Osteoblast (primary cell): ENCODE results near the gene ESPN. TPM values are rescaled to one million over a fixed set of nuclear protein-coding genes. Genes with fewer than 3 reads are reported as not detected.

ENCODE experiments used
- DNase-seq: peaks from one replicate; pipeline ENCODE4 v3.0.0; 2011; ENCODE audit warnings: low spot score, mixed read lengths; ENCODE audit not compliant: insufficient read length; ENCODE audit errors: missing footprints
- H2AFZ ChIP-seq: 2 replicates; pipeline ENCODE4 v1.6.0; 2011; ENCODE audit warnings: mild to moderate bottlenecking, low read length
- H3K27ac ChIP-seq: 2 replicates; pipeline ENCODE4 v1.5.1; 2011; ENCODE audit warnings: mild to moderate bottlenecking, low read depth, low read length, moderate library complexity
- H3K27me3 ChIP-seq: 2 replicates; pipeline ENCODE4 v1.6.0; 2012; ENCODE audit warnings: mild to moderate bottlenecking, control low read depth, inconsistent platforms, low read length, moderate library complexity; ENCODE audit not compliant: insufficient read depth
- H3K36me3 ChIP-seq: 2 replicates; pipeline ENCODE4 v1.5.1; 2011; ENCODE audit warnings: mild to moderate bottlenecking, low read length, control low read depth, moderate library complexity; ENCODE audit not compliant: insufficient read depth
- H3K4me1 ChIP-seq: 2 replicates; pipeline ENCODE4 v1.5.1; 2011; ENCODE audit warnings: mild to moderate bottlenecking, low read length, control low read depth, moderate library complexity; ENCODE audit not compliant: insufficient read depth
- H3K4me2 ChIP-seq: 2 replicates; pipeline ENCODE4 v1.6.0; 2011; ENCODE audit warnings: mild to moderate bottlenecking, low read length; ENCODE audit not compliant: insufficient read depth
- H3K4me3 ChIP-seq: fragments of 200-600 bp; sonication (generic); 3 replicates; pipeline ENCODE4 v1.5.1; 2012; ENCODE audit warnings: mild to moderate bottlenecking, low read length, inconsistent platforms; ENCODE audit not compliant: insufficient read depth
- H3K79me2 ChIP-seq: 2 replicates; pipeline ENCODE4 v1.6.0; 2012; ENCODE audit warnings: mild to moderate bottlenecking, low read length, control low read depth, inconsistent platforms; ENCODE audit not compliant: insufficient read depth
- H3K9me3 ChIP-seq: 2 replicates; pipeline ENCODE4 v1.5.1; 2011; ENCODE audit warnings: low read depth, low read length, control low read depth
- H4K20me1 ChIP-seq: 2 replicates; pipeline ENCODE4 v1.6.0; 2012; ENCODE audit warnings: mild to moderate bottlenecking, low read length, control low read depth; ENCODE audit not compliant: insufficient read depth
- total RNA-seq: library from RNA; depleted of rRNA; stranded (reverse); fragments of >200 nt; gene quantifications from 2 replicates; pipeline ENCODE4 v1.2.3, GENCODE V29; 2012
- TF ChIP-seq, protein P1 (sequence below): IDR thresholded peaks from 2 replicates; pipeline ENCODE4 v1.5.1; 2011; ENCODE audit warnings: mild to moderate bottlenecking, low read depth, low read length, moderate library complexity; ENCODE audit errors: extremely low read depth

ESPN gene
- total RNA-seq, 1 donor: not detected

DNA sequence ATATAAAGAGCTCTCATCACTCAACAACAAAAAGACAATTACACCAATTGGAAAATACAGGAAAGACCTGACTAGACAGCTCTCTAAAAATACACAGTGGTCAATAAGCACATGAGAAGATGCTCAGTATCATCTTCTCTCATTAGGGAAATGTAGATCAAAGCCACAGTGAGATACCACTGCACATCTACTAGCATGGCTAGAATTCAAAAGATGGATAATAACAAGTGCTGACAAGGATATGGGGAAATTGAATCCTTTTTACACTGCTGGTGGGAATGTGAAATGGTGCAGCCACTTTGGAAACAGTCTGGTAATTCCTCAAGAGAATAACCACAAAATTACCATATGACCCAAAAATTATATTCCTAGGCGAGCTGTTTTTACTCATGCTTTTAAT, 40.4 kb upstream of the ESPN start:
- Histone ChIP-seq H3K9me3 (no peaks in the 10 kb centered on the region), H3K4me3 (no peak overlapping the region), H4K20me1 (no peaks in the 10 kb centered on the region), H3K27ac (no peak overlapping the region), H3K79me2 (peaks cover 60% of the 10 kb centered on the region), H2AFZ (no peak overlapping the region), H3K27me3 (no peaks in the 10 kb centered on the region), H3K4me1 (peaks cover 6% of the 10 kb centered on the region), H3K36me3 (no peaks in the 10 kb centered on the region), H3K4me2 (no peak overlapping the region)
- TF ChIP-seq, protein P1, sequence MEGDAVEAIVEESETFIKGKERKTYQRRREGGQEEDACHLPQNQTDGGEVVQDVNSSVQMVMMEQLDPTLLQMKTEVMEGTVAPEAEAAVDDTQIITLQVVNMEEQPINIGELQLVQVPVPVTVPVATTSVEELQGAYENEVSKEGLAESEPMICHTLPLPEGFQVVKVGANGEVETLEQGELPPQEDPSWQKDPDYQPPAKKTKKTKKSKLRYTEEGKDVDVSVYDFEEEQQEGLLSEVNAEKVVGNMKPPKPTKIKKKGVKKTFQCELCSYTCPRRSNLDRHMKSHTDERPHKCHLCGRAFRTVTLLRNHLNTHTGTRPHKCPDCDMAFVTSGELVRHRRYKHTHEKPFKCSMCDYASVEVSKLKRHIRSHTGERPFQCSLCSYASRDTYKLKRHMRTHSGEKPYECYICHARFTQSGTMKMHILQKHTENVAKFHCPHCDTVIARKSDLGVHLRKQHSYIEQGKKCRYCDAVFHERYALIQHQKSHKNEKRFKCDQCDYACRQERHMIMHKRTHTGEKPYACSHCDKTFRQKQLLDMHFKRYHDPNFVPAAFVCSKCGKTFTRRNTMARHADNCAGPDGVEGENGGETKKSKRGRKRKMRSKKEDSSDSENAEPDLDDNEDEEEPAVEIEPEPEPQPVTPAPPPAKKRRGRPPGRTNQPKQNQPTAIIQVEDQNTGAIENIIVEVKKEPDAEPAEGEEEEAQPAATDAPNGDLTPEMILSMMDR: no peak
- no peak for DNase-seq

- H3K27ac ChIP-seq: no peak overlapping the region
- H3K79me2 ChIP-seq: peaks cover 59% of the 10 kb centered on the region
Observed at GRCh38 chr1:6384962-6385361, 39.6 kb upstream of the ESPN start.

GRCh38 chr1:6385488-6386191, 38.9 kb upstream of the ESPN start:
- H3K27ac ChIP-seq: peak overlapping the region; percentile 50
- peaks cover 58% of the 10 kb centered on the region for H3K79me2 ChIP-seq

More at GRCh38 chr1:6384962-6385361, 39.6 kb upstream of the ESPN start:
- H3K4me1 ChIP-seq: peaks cover 6% of the 10 kb centered on the region
- peak overlapping the region; percentile 87 for H2AFZ ChIP-seq
- peak overlapping the region; percentile 66 for H3K4me3 ChIP-seq
- H3K27me3 ChIP-seq: no peaks in the 10 kb centered on the region
- peak overlapping the region; percentile 66 for H3K4me2 ChIP-seq
- TF ChIP-seq, protein P1: no peak
- H3K36me3 ChIP-seq: no peaks in the 10 kb centered on the region
- no peaks in the 10 kb centered on the region for H3K9me3 ChIP-seq
- H4K20me1 ChIP-seq: no peaks in the 10 kb centered on the region
- DNase-seq: peak; percentile 87

DNA sequence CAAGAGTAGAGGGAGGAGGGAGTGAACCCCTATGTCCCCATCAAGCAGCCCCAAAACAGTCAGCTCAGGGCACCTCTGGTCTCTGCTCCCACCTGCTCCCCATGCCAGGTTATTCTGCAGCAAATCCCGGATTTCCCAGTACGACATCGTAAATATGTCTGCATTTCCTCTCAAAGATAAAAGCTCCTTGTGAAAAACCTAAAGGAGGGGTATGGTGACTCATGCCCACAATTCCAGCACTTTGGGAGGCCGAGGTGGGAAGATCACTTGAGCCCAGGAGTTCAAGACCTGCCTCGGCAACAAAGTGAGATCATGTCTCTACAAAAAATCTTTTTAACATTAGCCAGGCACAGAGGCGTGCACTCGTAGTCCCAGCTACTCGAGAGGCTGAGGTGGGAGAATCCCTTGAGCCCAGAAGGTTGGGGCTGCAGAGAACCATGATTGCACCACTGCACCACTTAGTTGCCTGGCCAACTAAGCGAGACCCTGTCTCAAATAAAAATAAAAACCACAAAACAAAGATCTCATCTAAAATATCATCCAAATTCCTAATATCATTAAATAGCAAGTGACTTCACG, 38.1 kb upstream of the ESPN start:
- Histone ChIP-seq H3K9me3 (no peaks in the 10 kb centered on the region), H2AFZ (peak overlapping the region; percentile 29), H3K36me3 (no peaks in the 10 kb centered on the region), H3K4me1 (peaks cover 6% of the 10 kb centered on the region), H3K27ac (peak overlapping the region; percentile 50), H3K4me2 (peak overlapping the region; percentile 66), H3K79me2 (peaks cover 59% of the 10 kb centered on the region), H3K27me3 (no peaks in the 10 kb centered on the region), H3K4me3 (peak overlapping the region; percentile 66), H4K20me1 (no peaks in the 10 kb centered on the region)
- no peak for DNase-seq
- TF ChIP-seq, protein P1: no peak

More at GRCh38 chr1:6385488-6386191, 38.9 kb upstream of the ESPN start:
- DNase-seq: peak; percentile 95
- Histone ChIP-seq H3K36me3 (no peaks in the 10 kb centered on the region), H3K4me3 (peak overlapping the region; percentile 66), H4K20me1 (no peaks in the 10 kb centered on the region), H3K4me1 (peaks cover 6% of the 10 kb centered on the region), H2AFZ (peak overlapping the region; percentile 87), H3K27me3 (no peaks in the 10 kb centered on the region), H3K9me3 (no peaks in the 10 kb centered on the region), H3K4me2 (peak overlapping the region; percentile 66)
- TF ChIP-seq, protein P1: no peak
